Gastrocnemius medialis (tissue), 4 donors: ENCODE results near the gene GNG14. TPM values are rescaled to one million over a fixed set of nuclear protein-coding genes. Genes with fewer than 3 reads are reported as not detected.
A peak's percentile ranks its signal among the peaks of the same experiment; 100 is the strongest.

Experiments
- ATAC-seq, 2 donors: fragments of 150-250 bp; one replicate each; pipeline ENCODE4 v1.9.1; 2016
- DNase-seq, 2 donors: peaks; one replicate each; pipeline ENCODE4 v3.0.0-alpha.2; 2019
- H3K27ac ChIP-seq, 4 donors: fragments of 200-600 bp; sonication (generic); 1 replicate in 1 of 4; 2 replicates in 3 of 4; pipeline ENCODE4 v1.5.1; 2016 to 2018; ENCODE audit warnings: mild to moderate bottlenecking in 2 of 4, moderate library complexity in 1 of 4
- H3K27me3 ChIP-seq, 3 donors: fragments of 200-600 bp; sonication (generic) in 2 of 3; 1 replicate in 1 of 3; 2 replicates in 2 of 3; pipeline versions ENCODE4 v1.5.1 to v1.6.0; 2016 to 2019; ENCODE audit warnings: mild to moderate bottlenecking in 1 of 3, moderate library complexity in 1 of 3
- H3K36me3 ChIP-seq, 2 donors: fragments of 200-600 bp; sonication (generic) in 1 of 2; one replicate each; pipeline ENCODE4 v1.5.1; 2017 to 2018
- H3K4me1 ChIP-seq, 2 donors: fragments of 200-600 bp; sonication (generic) in 1 of 2; one replicate each; pipeline ENCODE4 v1.5.1; 2016 to 2017; ENCODE audit warnings: mild to moderate bottlenecking in 2 of 2
- H3K4me3 ChIP-seq, 4 donors: fragments of 200-600 bp; sonication (generic) in 3 of 4; 1 replicate in 1 of 4; 2 replicates in 3 of 4; pipeline ENCODE4 v1.5.1; 2016 to 2019; ENCODE audit warnings: mild to moderate bottlenecking in 2 of 4
- H3K9me3 ChIP-seq, 3 donors: fragments of 200-600 bp; sonication (generic) in 2 of 3; 1 replicate in 1 of 3; 2 replicates in 2 of 3; pipeline ENCODE4 v1.5.1; 2016 to 2019
- CTCF ChIP-seq, 5 experiments: fragments of 450-650 bp in 3 of 5; fragments of 200-600 bp in 2 of 5; sonication (generic) in 2 of 5; IDR thresholded peaks in 4 of 5; conservative IDR thresholded peaks in 1 of 5; 1 replicate in 4 of 5; 2 replicates in 1 of 5; pipeline ENCODE4 v1.5.1; 2016 to 2019; ENCODE audit warnings: antibody characterized with exemption in 5 of 5, mild to moderate bottlenecking in 3 of 5, moderate library complexity in 3 of 5
- POLR2A ChIP-seq, 2 donors: fragments of 450-650 bp; IDR thresholded peaks; one replicate each; pipeline ENCODE4 v1.6.1; 2017; ENCODE audit warnings: antibody characterized with exemption in 2 of 2, mild to moderate bottlenecking in 2 of 2, moderate library complexity in 2 of 2
- in situ Hi-C, 4 donors: fragments of 200-750 bp; cut with MboI; loops; one replicate each; pipeline versions ENCODE4 v1.15.0 to v1.8.0; 2017; ENCODE audit warnings: low sequenced_read_pairs in 4 of 4
- intact Hi-C: fragments of 100-400 bp; cut with DNase I; formaldehyde crosslinking; loops from one replicate; pipeline ENCODE4 v1.15.1; 2023; ENCODE audit warnings: low total_unique reads
- total RNA-seq, 4 donors: library from RNA; depleted of rRNA; stranded (reverse); fragments of >200 nt; gene quantifications; one replicate each; pipeline versions ENCODE4 v1.1.0 to v1.2.3, GENCODE V29; 2016

The GNG14 gene
- total RNA-seq, 4 donors from 2014 or later, result not detected

GRCh38 chr19:12668346-12668745 lies 19.5 kb upstream of the GNG14 start:
- H3K27ac ChIP-seq, result peak overlapping the region; percentile 95 to 99 (median 98)
- H3K36me3 ChIP-seq, result peaks cover 0 to 38% of the 10 kb centered on the region in 2 donors
- TF ChIP-seq POLR2A (IDR thresholded peaks at IDR 0.05), result no peak
- no peak for TF ChIP-seq CTCF (IDR thresholded peaks at IDR 0.05 in 4 of 5, conservative IDR thresholded peaks at IDR 0.05 in 1 of 5)
- H3K9me3 ChIP-seq, result no peaks in the 10 kb centered on the region
- DNase-seq (no peak), ATAC-seq (no peak)
- in situ Hi-C loops (no loop called here), intact Hi-C loops (loop anchor here (2.0 to 5.0 kb wide), 4 partner anchors 58 to 871 kb away; partner anchors contain the start of genes ZNF490, ZNF491, ZNF564 and ZNF791)
- H3K4me1 ChIP-seq, result peaks cover 33 to 36% of the 10 kb centered on the region in 2 donors
- peak overlapping the region; percentile 79 to 99 (median 94) for H3K4me3 ChIP-seq
- no peaks in the 10 kb centered on the region for H3K27me3 ChIP-seq

- H3K27me3 ChIP-seq, result no peaks in the 10 kb centered on the region
- peak overlapping the region; percentile 95 to 99 (median 98) for H3K27ac ChIP-seq
- TF ChIP-seq CTCF (IDR thresholded peaks at IDR 0.05 in 4 of 5, conservative IDR thresholded peaks at IDR 0.05 in 1 of 5) (no peak), POLR2A (IDR thresholded peaks at IDR 0.05) (no peak)
- intact Hi-C loops, result loop anchor here (2.0 to 5.0 kb wide), 4 partner anchors 58 to 872 kb away; partner anchors contain the start of genes ZNF490, ZNF491, ZNF564 and ZNF791
- H3K4me1 ChIP-seq, result peaks cover 33 to 36% of the 10 kb centered on the region in 2 donors
- DNase-seq (peak; percentile 17 to 52), ATAC-seq (peak in 1 of 2 donors; percentile 13)
- H3K36me3 ChIP-seq, result peaks cover 0 to 38% of the 10 kb centered on the region in 2 donors
- H3K4me3 ChIP-seq, result peak overlapping the region; percentile 79 to 99 (median 94)
- in situ Hi-C loops, result no loop called here
- H3K9me3 ChIP-seq, result no peaks in the 10 kb centered on the region
Measured at GRCh38 chr19:12668932-12669269, 18.9 kb upstream of the GNG14 start.

- in situ Hi-C loops, result loop anchor here in 2 of 4 donors (5.0 to 10.0 kb wide), 2 partner anchors 107 to 115 kb away; partner anchors contain the start of gene ZNF564 (in 1 of the 2)
- peak overlapping the region; percentile 95 to 99 (median 98) for H3K27ac ChIP-seq
Measured at GRCh38 chr19:12669270-12670158, 18.3 kb upstream of the GNG14 start.

More at GRCh38 chr19:12669270-12670158, 18.3 kb upstream of the GNG14 start:
- TF ChIP-seq CTCF (IDR thresholded peaks at IDR 0.05 in 4 of 5, conservative IDR thresholded peaks at IDR 0.05 in 1 of 5) (no peak), POLR2A (IDR thresholded peaks at IDR 0.05) (peak in 1 of 2 donors; percentile 47)
- peaks cover 33 to 36% of the 10 kb centered on the region in 2 donors for H3K4me1 ChIP-seq
- peak overlapping the region; percentile 79 to 99 (median 94) for H3K4me3 ChIP-seq
- H3K9me3 ChIP-seq, result no peaks in the 10 kb centered on the region
- peak; percentile 80 to 85 for ATAC-seq
- DNase-seq, result peak; percentile 58 to 70
- intact Hi-C loops, result loop anchor here (2.0 to 5.0 kb wide), 4 partner anchors 59 to 872 kb away; partner anchors contain the start of genes ZNF490, ZNF491, ZNF564 and ZNF791
- no peaks in the 10 kb centered on the region for H3K27me3 ChIP-seq
- peaks cover 0 to 38% of the 10 kb centered on the region in 2 donors for H3K36me3 ChIP-seq
